ENCODE measurements around the gene NXT1. TPM values are rescaled to one million over a fixed set of nuclear protein-coding genes. Genes with fewer than 3 reads are reported as not detected.
A peak's percentile ranks its signal among the peaks of the same experiment; 100 is the strongest.

Gene NXT1
- total RNA-seq, 1 donor from 2014 or later = 17.0 TPM

- peak; percentile 59 for DNase-seq (ENCODE audit: low read depth)
Measured at GRCh38 chr20:23361119-23361475, 10.5 kb downstream of the NXT1 start.

- DNase-seq (ENCODE audit: low read depth) = peak; percentile 88
Measured at GRCh38 chr20:23361476-23362391, 11.1 kb downstream of the NXT1 start, which contains the start of gene GZF1. Gene GZF1, plus strand, starts transcription at chr20:23362182. Its CDS starts 2,202 bp downstream, at chr20:23364384.

GRCh38 chr20:23362392-23363256 lies 12.0 kb downstream of the NXT1 start:
- DNase-seq (ENCODE audit: low read depth) = no peak

DNA sequence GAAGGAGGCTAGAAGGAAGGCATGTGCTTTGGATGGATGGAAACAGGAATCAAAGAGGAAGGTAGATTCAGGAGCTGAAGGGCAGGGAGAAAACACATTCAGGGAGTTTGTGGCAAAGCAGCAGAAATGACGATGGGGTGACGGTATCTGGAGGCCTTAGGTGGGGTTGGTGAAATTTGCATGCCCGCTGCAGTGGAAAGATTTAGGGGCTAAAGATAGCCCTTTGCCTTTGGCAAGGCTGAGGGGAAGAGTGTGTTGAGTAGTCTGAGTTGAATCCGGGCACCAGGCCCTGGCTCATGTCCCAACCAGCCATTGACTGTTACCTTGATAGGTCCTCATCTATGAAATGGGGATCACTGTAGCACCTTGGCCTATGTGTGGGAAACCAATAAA lies 12.7 kb downstream of the NXT1 start:
- DNase-seq (ENCODE audit: low read depth) = no peak

- DNase-seq (ENCODE audit: low read depth) = no peak
Measured at GRCh38 chr20:23365390-23366165, 15.0 kb downstream of the NXT1 start.

DNA sequence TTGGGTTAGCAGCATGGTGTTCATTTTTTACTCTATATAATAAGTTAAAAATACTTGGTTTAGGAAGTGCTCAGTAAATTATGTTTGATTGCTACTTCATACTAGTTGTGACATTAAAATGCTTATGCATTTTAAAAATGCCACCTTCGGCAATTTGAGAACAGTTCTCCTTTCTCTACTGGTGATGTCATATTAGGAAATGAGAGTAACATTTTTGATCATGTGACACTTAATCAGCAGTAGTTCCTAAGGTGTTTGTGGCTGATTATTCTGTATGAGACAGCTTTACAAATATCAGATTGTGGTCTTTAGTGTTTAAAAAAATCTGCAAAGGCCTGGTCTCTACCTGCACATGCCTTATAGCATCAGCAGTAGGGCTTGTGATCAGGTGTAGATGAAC lies 15.8 kb downstream of the NXT1 start:
- DNase-seq (ENCODE audit: low read depth) = peak; percentile 42

- DNase-seq (ENCODE audit: low read depth) = peak; percentile 39
Measured at GRCh38 chr20:23367770-23368169, 17.2 kb downstream of the NXT1 start.

DNA sequence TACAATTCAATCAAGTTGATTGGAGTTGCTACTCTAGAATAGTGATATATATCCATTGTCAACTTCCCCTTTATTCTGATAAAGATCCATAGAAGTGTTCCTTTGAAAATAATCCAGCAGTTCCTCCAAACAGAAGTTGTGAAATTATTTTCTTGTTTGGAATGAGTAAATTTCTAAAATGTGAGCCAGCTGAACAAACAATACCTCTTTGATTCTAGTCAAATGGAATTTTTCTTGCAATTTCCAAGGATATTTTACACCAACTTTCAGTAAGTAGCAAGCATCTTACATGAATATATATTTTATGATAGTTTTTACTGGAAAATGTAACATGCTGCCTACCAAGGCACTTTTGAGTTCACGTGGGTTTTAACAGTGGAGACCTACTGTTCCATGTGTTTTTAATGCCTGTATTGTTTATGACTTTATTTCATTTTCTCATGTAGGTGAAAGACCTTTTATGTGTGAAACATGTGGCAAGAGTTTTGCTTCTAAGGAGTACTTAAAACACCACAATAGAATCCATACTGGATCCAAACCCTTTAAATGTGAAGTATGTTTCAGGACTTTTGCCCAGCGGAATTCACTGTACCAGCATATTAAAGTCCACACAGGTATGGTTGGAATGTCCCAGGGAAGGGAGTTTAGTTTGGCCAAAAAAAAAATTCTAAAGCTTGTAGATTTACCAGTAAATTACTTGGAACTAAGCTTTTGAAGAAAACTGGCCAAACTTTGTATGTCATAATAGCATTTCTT lies 17.9 kb downstream of the NXT1 start:
- no peak for DNase-seq (ENCODE audit: low read depth)

DNA sequence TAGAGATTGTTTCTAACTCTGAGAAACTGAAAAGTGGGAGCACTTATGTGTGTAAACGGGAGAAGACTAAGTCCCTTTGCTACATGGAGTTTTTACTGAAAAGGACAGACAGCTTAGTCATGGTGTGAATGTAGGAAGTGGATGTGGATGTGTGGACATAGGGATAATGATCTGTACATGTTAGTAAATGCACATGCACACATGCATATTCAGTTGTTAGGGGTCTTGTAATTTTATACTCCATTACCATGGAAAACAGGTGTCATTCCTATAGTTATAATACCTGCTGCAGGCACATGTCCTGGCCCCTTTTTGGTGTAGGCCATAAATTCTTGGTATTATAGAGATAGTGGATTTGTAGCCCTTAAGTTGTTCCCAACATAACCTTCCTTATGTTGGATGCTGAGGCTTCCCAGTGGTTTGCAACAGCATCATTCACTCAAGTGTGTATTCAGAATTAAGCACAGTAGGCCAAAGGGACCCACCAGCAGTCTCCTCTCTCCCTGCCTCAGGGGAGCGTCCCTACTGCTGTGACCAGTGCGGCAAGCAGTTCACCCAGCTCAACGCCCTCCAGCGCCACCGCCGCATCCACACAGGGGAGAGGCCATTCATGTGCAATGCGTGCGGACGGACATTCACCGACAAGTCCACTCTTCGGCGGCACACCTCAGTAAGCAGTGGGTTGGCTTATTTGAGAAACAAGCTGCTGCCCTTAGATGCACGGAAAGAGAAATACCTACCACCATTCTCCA lies 18.7 kb downstream of the NXT1 start:
- no peak for DNase-seq (ENCODE audit: low read depth)

DNA sequence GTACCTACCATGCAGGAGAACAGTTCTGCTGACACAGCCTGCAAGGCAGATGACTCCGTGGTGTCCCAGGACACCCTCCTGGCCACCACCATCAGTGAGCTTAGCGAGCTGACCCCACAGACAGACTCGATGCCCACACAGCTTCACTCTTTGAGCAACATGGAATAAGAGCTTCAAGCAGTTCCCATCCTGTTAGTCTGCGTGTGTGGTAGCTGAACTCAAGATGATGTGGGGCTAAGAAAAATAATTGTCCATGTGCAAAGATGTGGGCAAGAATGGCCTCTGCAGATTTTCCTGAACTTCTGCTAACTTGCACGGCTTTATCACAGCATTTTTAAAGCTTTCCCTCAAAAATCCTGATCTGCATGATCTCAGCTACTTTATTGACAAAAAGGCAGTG lies 19.7 kb downstream of the NXT1 start:
- DNase-seq (ENCODE audit: low read depth) = no peak

DNA sequence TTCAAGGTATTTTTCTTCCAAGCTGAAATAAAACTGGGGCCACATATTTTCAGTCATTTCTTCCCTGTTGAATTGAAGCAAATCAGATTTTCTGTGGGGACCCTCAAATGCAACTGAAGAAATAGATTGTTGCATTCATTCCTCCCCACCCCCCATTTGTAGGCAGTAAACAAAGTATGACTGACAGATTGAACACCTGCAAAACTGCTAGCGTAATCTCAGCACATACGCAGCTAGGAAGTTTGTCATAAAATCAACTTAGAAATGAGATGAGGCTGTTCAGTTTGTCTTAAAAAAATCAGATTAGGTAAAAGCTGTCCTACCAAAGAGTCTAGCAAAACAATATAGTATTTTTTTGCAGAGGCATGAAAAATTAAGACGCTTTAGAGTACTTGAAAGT lies 20.3 kb downstream of the NXT1 start:
- DNase-seq (ENCODE audit: low read depth) = no peak

GRCh38 chr20:23371496-23371895 lies 20.9 kb downstream of the NXT1 start:
- no peak for DNase-seq (ENCODE audit: low read depth)

DNA sequence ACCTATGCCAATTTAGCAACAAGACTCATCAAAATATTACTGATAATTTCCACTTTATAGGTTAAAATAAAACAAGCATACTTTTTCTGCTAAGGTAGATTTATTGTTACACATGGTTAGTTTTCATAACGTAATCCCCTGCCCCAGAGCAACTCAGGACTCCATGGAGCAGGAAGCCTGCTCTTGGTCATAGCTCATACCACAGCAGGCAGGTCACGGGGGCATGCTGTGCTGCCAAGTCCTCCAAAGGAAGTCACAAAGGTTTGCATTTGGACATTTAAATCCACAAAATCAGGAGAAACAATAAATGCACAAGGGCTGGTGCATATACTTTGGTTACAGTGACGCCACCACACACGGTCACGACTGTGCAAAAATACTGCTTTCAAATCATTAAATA lies 23.9 kb downstream of the NXT1 start:
- DNase-seq (ENCODE audit: low read depth) = peak; percentile 16

- DNase-seq (ENCODE audit: low read depth) = no peak
Measured at GRCh38 chr20:23375827-23376226, 25.2 kb downstream of the NXT1 start.

- DNase-seq (ENCODE audit: low read depth) = no peak
Measured at GRCh38 chr20:23379772-23380171, 29.2 kb downstream of the NXT1 start.

- DNase-seq (ENCODE audit: low read depth) = no peak
Measured at GRCh38 chr20:23381876-23382275, 31.3 kb downstream of the NXT1 start.

GRCh38 chr20:23386304-23387117 lies 35.9 kb downstream of the NXT1 start:
- no peak for DNase-seq (ENCODE audit: low read depth)

DNA sequence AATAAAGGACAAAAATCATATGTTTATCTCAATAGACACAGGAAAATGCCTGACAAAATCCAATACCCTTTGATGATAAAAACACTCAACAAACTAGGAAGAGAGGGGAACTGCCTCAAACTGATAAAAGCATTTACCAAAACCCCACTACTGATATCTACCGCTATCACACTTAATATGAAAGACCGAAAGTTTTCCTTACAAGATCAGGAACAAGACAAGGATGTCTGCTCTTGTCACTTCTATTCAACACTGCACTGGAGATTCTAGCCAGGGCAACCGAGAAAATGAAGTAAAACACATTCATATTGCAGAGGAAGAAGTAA lies 36.5 kb downstream of the NXT1 start:
- DNase-seq (ENCODE audit: low read depth) = no peak

GRCh38 chr20:23390091-23390774 lies 39.6 kb downstream of the NXT1 start:
- no peak for DNase-seq (ENCODE audit: low read depth)
